ENCODE results near the gene CYS1. TPM values are rescaled to one million over a fixed set of nuclear protein-coding genes. Genes with fewer than 3 reads are reported as not detected.

The CYS1 gene
- total and polyA plus RNA-seq, 2 of the 8 experiments (the other 6 are each of a cell fraction or from before 2014, with no cell fraction given): 0.09 to 0.13 TPM

DNA sequence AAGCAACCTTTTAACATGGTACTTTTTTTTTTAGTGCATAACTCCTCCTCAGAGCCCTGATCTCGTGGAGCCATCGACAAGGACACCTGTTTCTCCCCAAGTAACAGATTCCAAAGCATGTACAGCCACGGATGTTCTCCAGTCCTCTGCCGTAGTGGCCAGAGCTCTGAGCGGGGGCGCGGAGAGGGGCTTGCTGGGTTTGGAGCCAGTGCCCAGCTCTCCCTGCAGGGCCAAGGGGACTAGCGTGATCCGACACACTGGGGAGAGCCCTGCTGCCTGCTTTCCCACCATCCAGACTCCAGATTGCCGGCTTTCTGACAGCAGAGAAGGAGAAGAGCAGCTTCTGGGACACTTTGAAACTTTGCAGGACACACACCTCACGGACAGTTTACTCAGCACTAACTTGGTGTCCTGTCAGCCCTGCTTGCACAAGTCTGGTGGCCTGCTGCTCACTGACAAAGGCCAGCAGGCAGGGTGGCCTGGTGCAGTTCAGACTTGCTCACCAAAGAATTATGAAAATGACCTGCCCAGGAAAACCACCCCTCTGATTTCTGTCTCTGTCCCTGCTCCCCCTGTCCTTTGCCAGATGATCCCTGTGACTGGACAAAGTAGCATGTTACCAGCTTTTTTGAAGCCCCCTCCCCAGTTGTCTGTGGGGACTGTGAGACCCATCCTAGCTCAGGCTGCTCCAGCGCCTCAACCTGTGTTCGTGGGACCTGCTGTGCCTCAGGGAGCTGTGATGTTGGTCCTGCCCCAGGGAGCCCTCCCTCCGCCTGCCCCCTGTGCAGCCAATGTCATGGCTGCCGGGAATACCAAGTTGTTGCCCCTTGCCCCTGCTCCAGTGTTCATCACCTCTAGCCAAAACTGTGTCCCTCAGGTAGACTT is 32.4 kb downstream of the CYS1 start:
- H2AFZ ChIP-seq (ENCODE audit: low read length): no peak overlapping the region
- ChIA-PET CTCF (ENCODE audit: partially characterized antibody) (interaction anchor here (0.6 to 7.3 kb wide), 39 partner anchors 9 to 912 kb away, joined by 3 to 59 read pairs (median 5); no protein-coding TSS in a partner anchor), POLR2A (ENCODE audit: partially characterized antibody) (interaction anchor here (0.6 to 2.5 kb wide), 7 partner anchors 9 to 392 kb away, joined by 3 to 12 read pairs (median 4); no protein-coding TSS in a partner anchor)
- no peak for DNase-seq (ENCODE audit: low read depth in 1 of 2, low spot score in 2 of 2)
- H4K8ac ChIP-seq (ENCODE audit: extremely low read depth, insufficient read depth, low read length): no peak overlapping the region
- H3K4ac ChIP-seq (replicated peaks; ENCODE audit: insufficient read length, low read depth, low read length): no peak overlapping the region
- no peak overlapping the region for H3K4me2 ChIP-seq (ENCODE audit: insufficient read depth in 1 of 2, low read depth in 2 of 2, low read length in 2 of 2)
- peaks cover 0 to 5% of the 10 kb centered on the region in 2 experiments for H4K20me1 ChIP-seq (replicated peaks in 1 of 2; ENCODE audit: control insufficient read depth in 1 of 2, insufficient read depth in 2 of 2, low read length in 2 of 2)
- no peaks in the 10 kb centered on the region for H3K79me2 ChIP-seq (ENCODE audit: control insufficient read depth in 1 of 2, insufficient read depth in 2 of 2, low read length in 2 of 2)
- no peak overlapping the region for H2BK20ac ChIP-seq (ENCODE audit: low read length)
- no peak overlapping the region for H3K27ac ChIP-seq (ENCODE audit: low read depth, low read length)
- H3K23me2 ChIP-seq (ENCODE audit: low read depth, low read length): peaks cover 2% of the 10 kb centered on the region; the same call in 1 of the 2 replicates
- H3K4me1 ChIP-seq (replicated peaks in 1 of 4; ENCODE audit: control insufficient read depth in 3 of 4, insufficient read depth in 4 of 4, low read length in 3 of 4): no peaks in the 10 kb centered on the region
- H3K36me3 ChIP-seq (ENCODE audit: control insufficient read depth in 2 of 4, insufficient read depth in 4 of 4, low read length in 3 of 4): peaks cover 0 to 25% (median 2%) of the 10 kb centered on the region in 4 experiments; a peak in 2 of 8 replicates
- H2BK5ac ChIP-seq (ENCODE audit: low read depth, low read length): no peak overlapping the region
- 86% methylated on average over 15 of the region's 15 CpGs; no CpG with 5 or more reads in 1 of the 2 experiments for WGBS, 2 experiments (ENCODE audit: extremely low coverage in 1 of 2, insufficient coverage in 1 of 2, insufficient read length in 1 of 2, insufficient replicate concordance in 2 of 2, low coverage in 1 of 2, low lambda C conversion rate in 2 of 2, missing lambda C conversion rate in 1 of 2)
- no peak for FAIRE-seq
- H3K4me3 ChIP-seq (ENCODE audit: extremely low read depth in 1 of 4, insufficient read depth in 2 of 4, low read depth in 3 of 4, low read length in 4 of 4): no peak overlapping the region
- no peak overlapping the region for H2BK120ac ChIP-seq (replicated peaks; ENCODE audit: low read depth, low read length)
- H4K5ac ChIP-seq (ENCODE audit: insufficient read length, low read depth, low read length): no peak overlapping the region
- no peak overlapping the region for H3K9ac ChIP-seq (replicated peaks in 1 of 4; ENCODE audit: extremely low read depth in 1 of 4, low read depth in 3 of 4, low read length in 3 of 4)
- TF ChIP-seq RFX5 (IDR thresholded peaks at IDR 0.05; ENCODE audit: borderline replicate concordance, low read depth, low read length) (no peak), BRCA1 (IDR thresholded peaks at IDR 0.05; ENCODE audit: low read depth, low read length) (no peak), RAD21 (IDR thresholded peaks at IDR 0.05 in 1 of 2, conservative IDR thresholded peaks at IDR 0.05 in 1 of 2; ENCODE audit: low read depth in 2 of 2, low read length in 2 of 2) (no peak)
- no peak overlapping the region for H2BK12ac ChIP-seq (ENCODE audit: low read depth, low read length)
- no peaks in the 10 kb centered on the region; the same call in 1 of the 2 replicates for H3K79me1 ChIP-seq (ENCODE audit: low read depth, low read length)
- H2AK5ac ChIP-seq (ENCODE audit: low read depth, low read length): no peak overlapping the region
- peaks cover 0 to 8% of the 10 kb centered on the region in 2 experiments; a peak in 1 of 4 replicates for H3K9me3 ChIP-seq (ENCODE audit: insufficient read depth in 2 of 2, low read depth in 1 of 2, low read length in 1 of 2)
- no peak overlapping the region for H3K23ac ChIP-seq (ENCODE audit: insufficient read length)
- H3K18ac ChIP-seq (ENCODE audit: extremely low read depth, low read length): no peak overlapping the region
- no peak overlapping the region for H3K14ac ChIP-seq (ENCODE audit: insufficient read length)
- no peak overlapping the region for H4K91ac ChIP-seq (replicated peaks; ENCODE audit: insufficient read length, low read length)
- H2BK15ac ChIP-seq (ENCODE audit: low read length): no peak overlapping the region; the same call in 1 of the 2 replicates
- no peak overlapping the region for H3K56ac ChIP-seq (replicated peaks; ENCODE audit: insufficient read length, low read depth, low read length)
- peaks cover 0 to 6% (median 4%) of the 10 kb centered on the region in 4 experiments; a peak in 4 of 7 replicates for H3K27me3 ChIP-seq (replicated peaks in 1 of 4; ENCODE audit: control insufficient read depth in 3 of 4, extremely low read depth in 1 of 4, insufficient read depth in 3 of 4, low read length in 3 of 4)

All from H1 (cell line).